Measurements from ENCODE around the gene RCOR3. TPM values are rescaled to one million over a fixed set of nuclear protein-coding genes. Genes with fewer than 3 reads are reported as not detected.

RCOR3 gene
- total and polyA plus RNA-seq, 7 donors, result 7.6 to 60.3 (median 40.7) TPM

DNA sequence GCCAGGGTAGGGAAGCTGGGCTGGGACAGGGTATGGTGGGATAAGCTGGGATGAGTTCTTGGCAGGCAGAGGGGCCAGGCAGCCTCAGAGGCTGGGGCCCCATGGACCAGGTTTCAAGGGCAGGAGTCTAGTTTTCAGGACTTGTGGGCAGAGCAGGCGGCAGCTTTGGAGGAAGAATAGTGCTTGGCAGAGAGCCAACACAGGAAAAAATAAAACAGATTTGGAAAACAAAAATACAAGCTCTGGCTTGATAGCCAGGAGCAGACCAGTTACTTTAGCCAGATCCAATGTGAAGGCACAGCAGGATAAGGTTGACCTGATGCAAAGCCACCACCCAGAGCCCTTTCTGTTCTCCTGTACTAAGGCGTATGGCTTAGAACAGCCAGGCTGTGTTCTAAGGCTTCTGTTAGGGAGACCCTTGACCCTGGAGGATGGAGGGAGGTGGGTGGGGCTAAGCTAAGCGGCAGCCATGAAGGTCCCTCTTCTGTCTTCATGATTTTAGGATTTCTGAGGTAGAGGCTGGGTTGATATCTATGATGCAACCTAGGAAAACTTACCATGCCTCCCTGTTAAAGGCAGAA lies 73.0 kb downstream of the RCOR3 start:
- TF ChIP-seq POLR2AphosphoS5 (IDR thresholded peaks at IDR 0.05), result no peak
- TF ChIP-seq EP300 (IDR thresholded peaks at IDR 0.05), result no peak
- TF ChIP-seq POLR2A (IDR thresholded peaks at IDR 0.05), result no peak
- TF ChIP-seq, protein P1, sequence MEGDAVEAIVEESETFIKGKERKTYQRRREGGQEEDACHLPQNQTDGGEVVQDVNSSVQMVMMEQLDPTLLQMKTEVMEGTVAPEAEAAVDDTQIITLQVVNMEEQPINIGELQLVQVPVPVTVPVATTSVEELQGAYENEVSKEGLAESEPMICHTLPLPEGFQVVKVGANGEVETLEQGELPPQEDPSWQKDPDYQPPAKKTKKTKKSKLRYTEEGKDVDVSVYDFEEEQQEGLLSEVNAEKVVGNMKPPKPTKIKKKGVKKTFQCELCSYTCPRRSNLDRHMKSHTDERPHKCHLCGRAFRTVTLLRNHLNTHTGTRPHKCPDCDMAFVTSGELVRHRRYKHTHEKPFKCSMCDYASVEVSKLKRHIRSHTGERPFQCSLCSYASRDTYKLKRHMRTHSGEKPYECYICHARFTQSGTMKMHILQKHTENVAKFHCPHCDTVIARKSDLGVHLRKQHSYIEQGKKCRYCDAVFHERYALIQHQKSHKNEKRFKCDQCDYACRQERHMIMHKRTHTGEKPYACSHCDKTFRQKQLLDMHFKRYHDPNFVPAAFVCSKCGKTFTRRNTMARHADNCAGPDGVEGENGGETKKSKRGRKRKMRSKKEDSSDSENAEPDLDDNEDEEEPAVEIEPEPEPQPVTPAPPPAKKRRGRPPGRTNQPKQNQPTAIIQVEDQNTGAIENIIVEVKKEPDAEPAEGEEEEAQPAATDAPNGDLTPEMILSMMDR (IDR thresholded peaks at IDR 0.05), result no peak
- 19 to 59% methylated on average over 3 of the region's 3 CpGs for WGBS, 2 donors
- Histone ChIP-seq H3K27ac (no peak overlapping the region), H3K4me1 (peaks cover 0 to 89% (median 73%) of the 10 kb centered on the region in 4 donors), H3K27me3 (no peaks in the 10 kb centered on the region), H3K36me3 (no peaks in the 10 kb centered on the region), H3K9me3 (no peaks in the 10 kb centered on the region), H3K4me3 (no peak overlapping the region)
- intact Hi-C loops (cut with DNase I), result no loop called here
- DNase-seq, result no peak

- Histone ChIP-seq H3K4me1 (peaks cover 0 to 93% (median 73%) of the 10 kb centered on the region in 4 donors), H3K27me3 (no peaks in the 10 kb centered on the region), H3K27ac (no peak overlapping the region), H3K36me3 (no peaks in the 10 kb centered on the region), H3K9me3 (no peaks in the 10 kb centered on the region), H3K4me3 (no peak overlapping the region)
- DNase-seq, result no peak
- intact Hi-C loops (cut with DNase I), result no loop called here
- WGBS, 2 donors, result 83 to 89% methylated on average over 2 of the region's 2 CpGs
- TF ChIP-seq POLR2AphosphoS5 (IDR thresholded peaks at IDR 0.05) (no peak), EP300 (IDR thresholded peaks at IDR 0.05) (no peak), POLR2A (IDR thresholded peaks at IDR 0.05) (no peak)
- TF ChIP-seq, protein P1 (IDR thresholded peaks at IDR 0.05), result no peak
Observed at GRCh38 chr1:211332830-211333229, 73.7 kb downstream of the RCOR3 start.

DNA sequence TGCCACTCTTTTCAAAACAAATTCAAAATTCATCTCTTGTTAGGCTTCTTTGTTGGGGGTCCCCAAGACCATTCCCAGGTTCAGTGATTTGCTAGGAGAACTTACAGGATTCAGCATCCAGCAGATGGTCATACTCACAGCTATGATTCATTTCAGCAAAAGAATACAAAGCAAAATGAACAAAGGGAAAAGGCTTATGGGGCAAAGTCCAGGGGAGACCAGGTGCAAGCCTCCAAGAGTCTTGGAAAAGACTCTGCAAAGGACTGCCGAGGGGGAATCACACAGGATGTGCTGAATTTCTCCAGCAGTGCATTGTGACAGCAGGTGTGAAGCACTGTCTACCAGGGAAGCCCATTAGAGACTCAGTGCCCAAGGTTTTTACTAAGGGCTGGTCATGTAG lies 74.7 kb downstream of the RCOR3 start:
- Histone ChIP-seq H3K9me3 (no peaks in the 10 kb centered on the region), H3K36me3 (no peaks in the 10 kb centered on the region), H3K27me3 (no peaks in the 10 kb centered on the region), H3K4me1 (peaks cover 0 to 93% (median 63%) of the 10 kb centered on the region in 4 donors), H3K4me3 (no peak overlapping the region), H3K27ac (no peak overlapping the region)
- WGBS, 2 donors, result 16 to 59% methylated on average over 1 of the region's 1 CpG
- intact Hi-C loops (cut with DNase I), result no loop called here
- TF ChIP-seq EP300 (IDR thresholded peaks at IDR 0.05) (no peak), POLR2AphosphoS5 (IDR thresholded peaks at IDR 0.05) (no peak), POLR2A (IDR thresholded peaks at IDR 0.05) (no peak)
- TF ChIP-seq, protein P1 (IDR thresholded peaks at IDR 0.05), result no peak
- no peak for DNase-seq

DNA sequence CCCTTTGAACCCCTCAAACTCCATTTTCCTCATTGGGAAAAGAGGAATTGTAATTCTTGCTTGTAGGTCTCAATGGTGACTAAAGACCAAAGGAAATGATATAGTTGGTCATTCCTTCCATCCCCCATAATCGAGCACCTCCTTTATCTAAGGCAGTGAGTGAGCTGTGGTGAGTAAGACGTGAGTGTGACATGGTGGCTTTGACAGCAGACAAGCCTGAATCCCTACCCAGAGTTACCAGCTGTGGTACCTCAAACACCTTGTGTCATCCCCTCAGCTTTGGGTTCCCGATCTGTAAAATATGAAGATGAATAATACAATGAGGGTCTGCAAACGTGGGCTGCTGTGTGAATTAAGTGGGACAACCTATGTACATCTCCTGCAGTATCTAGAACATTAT lies 75.8 kb downstream of the RCOR3 start:
- intact Hi-C loops (cut with DNase I), result no loop called here
- no peaks in the 10 kb centered on the region for H3K27me3 ChIP-seq
- WGBS, 2 donors, result 49 to 70% methylated on average over 4 of the region's 4 CpGs
- no peak overlapping the region for H3K4me3 ChIP-seq
- no peak for DNase-seq
- H3K27ac ChIP-seq, result no peak overlapping the region
- H3K9me3 ChIP-seq, result no peaks in the 10 kb centered on the region
- H3K36me3 ChIP-seq, result no peaks in the 10 kb centered on the region
- TF ChIP-seq POLR2AphosphoS5 (IDR thresholded peaks at IDR 0.05), result no peak
- TF ChIP-seq, protein P1 (IDR thresholded peaks at IDR 0.05), result no peak
- no peak for TF ChIP-seq POLR2A (IDR thresholded peaks at IDR 0.05)
- no peak for TF ChIP-seq EP300 (IDR thresholded peaks at IDR 0.05)
- H3K4me1 ChIP-seq, result peaks cover 0 to 89% (median 57%) of the 10 kb centered on the region in 4 donors

All from sigmoid colon (tissue), 7 donors.